ENCODE measurements around the gene PLEKHM2.

The PLEKHM2 gene

DNA sequence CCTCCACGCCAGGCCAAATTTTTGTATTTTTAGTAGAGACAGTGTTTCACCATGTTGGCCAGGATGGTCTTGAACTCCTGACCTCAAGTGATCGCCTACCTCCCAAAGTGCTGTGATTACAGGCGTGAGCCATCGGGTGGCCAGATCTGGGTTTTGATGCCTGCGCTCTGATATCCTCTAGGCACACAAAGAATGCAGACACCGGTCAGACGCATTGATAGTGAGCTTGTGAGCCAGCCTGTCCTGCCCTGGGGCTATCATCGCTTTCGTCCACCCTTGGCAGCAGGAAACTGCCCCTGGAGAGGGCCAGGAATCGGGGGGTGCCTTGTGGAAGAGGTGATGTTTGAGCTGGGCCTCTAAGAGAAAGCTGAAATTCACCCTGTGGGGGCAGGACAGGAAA, 78.4 kb downstream of the PLEKHM2 start:
- no peak for DNase-seq

DNA sequence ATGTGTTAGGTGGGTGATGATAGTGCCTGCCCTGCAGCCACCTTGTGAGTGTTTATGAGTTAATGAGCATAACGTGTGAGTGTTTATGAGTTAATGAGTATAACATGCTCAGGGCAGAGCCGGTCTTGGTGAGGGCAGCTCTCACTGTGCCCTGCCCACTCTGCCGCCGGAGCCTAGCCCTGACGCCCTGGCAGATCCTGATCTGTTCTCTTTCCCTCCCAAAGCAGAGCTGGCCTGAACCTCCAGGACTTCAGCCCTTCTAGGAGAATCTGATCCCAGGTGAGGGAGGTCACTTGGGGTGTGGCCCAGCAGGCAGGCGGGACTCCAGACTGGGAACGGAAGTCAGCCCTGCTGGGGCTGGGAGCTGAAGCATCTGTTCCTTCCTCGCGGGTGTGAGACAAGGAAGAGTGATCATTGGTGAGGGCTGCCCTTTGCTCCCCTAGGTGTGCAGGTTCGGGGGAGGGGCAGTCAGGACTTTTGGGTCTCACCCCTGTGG, 80.2 kb downstream of the PLEKHM2 start:
- no peak for DNase-seq

GRCh38 chr1:15764890-15765289, 80.8 kb downstream of the PLEKHM2 start:
- DNase-seq: no peak

DNA sequence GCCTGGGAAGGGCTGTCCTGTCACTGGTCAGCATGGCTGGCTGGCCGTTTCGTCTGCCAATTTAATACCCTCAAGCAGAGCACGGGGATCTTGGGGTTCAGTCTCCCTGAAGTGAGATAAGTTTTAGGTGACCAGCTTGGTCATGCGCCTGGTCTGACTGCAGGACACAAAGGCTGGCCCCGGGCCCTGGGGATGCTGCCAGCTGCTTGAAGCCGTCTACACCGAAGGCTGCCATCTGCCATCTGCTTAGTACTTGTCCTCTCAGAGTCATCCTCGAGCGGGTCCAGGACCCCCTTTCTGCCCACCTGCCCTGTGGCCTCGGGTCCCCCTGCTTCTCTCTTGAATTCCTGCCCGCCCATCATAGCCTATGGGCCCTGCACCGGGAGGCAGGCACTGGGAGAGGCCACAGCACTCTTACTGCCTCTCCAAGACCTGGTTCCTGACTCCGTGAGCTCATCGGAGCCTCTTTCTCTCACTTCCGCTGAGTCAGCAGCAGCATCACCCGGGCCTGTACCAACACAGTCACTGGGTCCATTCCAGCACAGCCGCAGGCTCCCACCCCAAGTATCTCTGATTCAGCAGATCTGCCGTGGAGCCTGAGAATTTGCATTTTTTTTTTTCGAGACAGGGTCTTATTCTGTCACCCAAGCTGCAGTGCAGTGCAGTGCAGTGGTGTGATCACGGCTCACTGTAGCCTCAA, 81.5 kb downstream of the PLEKHM2 start:
- DNase-seq: no peak

- no peak for DNase-seq
Measured at GRCh38 chr1:15767941-15768340, 83.8 kb downstream of the PLEKHM2 start.

DNA sequence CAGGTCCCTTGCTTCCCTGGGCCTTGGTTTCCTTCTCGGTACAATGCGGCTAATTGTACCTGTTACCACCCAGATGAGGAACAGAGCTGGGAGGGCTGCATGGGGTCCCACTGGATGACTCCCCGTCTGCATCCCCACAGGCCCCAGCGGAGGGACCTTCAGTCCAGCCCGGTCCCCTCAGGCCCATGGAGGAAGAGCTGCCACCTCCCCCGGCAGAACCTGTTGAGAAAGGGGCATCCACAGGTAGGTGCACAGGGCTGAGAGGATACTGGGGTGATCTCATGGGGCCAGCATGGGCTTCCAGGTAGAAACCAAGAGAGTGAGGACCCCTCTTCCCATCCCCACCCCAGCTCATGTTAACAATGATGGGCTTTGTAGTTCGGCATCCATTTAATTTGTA, 84.3 kb downstream of the PLEKHM2 start:
- DNase-seq: no peak

- DNase-seq: no peak
Measured at GRCh38 chr1:15770313-15770962, 86.3 kb downstream of the PLEKHM2 start.

GRCh38 chr1:15771836-15772515, 87.9 kb downstream of the PLEKHM2 start:
- no peak for DNase-seq

DNA sequence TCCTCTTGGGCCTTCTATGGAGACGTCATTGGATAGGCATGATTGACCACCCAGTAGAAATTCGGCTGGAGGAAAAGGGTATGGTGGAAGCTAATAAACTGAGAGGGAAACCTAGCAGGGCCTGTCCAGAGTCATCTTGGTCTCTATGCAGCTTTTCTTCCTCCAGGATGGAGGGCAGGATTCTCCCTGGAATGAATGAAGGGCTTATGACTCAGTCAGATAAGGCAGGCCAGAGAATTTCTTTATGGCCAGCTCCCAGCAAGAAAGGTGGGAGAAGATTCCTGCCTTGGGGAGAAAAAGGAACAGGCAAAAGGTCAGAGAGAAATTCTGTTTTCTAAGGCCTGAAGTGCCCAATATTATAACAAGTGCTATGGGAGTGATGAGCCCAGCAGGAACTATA, 91.6 kb downstream of the PLEKHM2 start:
- no peak for DNase-seq

DNA sequence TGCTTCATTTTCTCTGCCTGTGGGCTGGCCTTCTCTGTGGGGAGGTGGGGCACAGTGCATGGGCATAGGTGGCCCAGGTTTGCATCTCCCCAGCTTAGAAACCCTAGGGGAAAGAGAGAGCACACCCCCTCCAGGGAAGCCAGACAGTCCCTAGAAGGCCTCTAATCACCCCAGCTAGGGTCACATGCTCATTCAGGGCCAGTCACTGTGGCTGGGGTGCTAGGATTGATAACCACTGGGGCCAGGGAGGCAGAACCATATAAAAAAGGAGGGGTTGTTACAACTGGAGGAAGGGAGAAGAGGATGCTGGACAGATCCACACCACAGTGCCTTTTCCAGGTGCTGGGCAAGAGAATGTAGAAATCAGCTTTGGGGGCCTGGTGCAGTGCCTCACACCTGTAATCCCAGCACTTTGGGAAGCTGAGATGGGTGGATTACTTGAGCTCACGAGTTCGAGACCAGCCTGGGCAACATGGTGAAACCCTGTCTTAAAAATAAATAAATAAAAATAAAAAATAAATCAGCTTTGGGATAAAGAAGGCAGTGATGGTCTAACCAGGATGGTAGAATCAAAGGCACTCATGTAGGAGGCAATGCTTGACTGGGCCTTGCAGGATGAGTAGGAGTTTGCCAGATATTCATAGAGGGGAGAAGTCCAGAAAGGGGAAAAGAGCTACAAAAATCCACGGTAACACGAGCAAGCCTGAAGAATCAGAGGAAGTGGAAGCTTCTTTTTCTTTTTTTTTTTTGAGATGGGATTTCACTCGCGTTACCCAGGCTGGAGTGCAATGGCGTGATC, 94.0 kb downstream of the PLEKHM2 start:
- DNase-seq: no peak

Measured in left hindlimb (tissue), 1 donor.